Measurements from ENCODE around the gene SARS1.
"Not testable (repeated sequence)": the region's sequence is repeated elsewhere in the genome, so short reads cannot be mapped to it uniquely, and the experiment has no call there.

SARS1 gene

GRCh38 chr1:109193653-109194590 is 19.8 kb upstream of the SARS1 start:
- peak in 2 of 5 donors; percentile 31 to 55 for DNase-seq

DNA sequence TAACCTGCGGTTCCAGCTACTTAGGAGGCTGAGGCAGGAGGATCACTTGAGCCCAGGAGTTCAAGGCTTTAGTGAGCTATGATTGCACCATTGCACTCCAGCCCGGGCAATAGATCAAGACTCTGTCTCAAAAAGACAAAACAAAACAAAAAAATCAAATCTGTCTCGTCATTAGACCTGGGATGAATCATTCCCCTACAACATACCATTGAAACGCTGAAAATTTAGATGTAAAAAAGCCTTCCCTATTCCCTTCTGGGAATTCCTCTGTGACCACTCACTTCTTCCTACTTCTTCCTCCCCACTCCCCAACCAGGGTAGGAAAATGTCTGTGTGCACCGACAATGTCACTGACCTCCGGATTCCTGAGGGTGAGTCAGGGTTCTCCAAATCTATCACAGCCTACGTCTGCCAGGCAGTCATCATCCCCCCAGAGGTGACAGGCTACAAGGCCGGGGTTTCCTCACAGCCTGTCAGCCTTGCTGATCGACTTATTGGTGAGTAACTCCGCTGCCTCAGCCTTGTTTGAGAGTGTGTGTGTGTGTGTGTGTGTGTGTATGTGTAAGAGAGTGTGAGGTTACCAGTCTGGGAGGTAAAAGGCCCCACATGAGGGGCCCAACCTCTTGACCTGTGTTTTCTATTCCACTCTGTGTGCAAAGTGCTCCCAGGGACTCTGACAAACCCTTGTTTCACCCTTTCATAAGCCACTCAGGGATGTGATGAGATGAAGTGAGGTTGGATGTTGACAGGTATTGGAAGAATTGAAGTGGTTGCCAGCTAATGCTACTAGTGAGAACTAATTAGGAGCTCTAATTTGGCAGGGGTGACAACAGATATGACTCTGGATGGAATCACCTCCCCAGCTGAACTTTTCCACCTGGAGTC is 16.3 kb upstream of the SARS1 start:
- no peak for DNase-seq

DNA sequence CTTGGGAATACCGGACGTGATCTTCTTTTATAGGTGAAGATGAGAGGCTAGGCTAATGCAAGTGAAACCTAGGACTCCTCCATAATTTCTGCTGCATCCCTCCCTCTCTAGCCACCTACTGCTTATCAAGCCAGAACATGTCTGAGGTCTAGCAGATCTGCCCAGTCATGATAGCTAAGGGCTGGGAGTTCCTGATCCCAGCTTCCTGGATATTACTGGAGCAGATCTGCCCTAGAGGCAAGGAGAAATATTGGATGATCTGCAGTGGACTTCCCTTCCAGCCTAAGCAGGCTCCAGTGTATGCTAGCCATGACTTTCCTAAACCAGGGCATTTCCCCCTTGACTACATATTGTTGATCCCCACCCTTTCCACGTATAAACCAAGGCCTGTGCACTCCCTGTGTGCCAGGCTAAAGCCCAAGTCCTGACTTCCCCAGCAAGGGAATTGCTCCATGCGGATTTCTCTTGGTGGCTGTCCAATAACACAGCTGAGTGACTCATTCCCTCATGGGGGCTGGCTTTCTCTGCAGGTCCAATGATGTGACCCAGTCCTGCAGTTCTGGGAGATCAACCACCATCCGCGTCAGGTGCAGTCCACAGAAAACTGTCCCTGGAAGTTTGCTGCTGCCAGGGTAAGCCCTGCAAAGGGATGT is 15.5 kb upstream of the SARS1 start:
- no peak for DNase-seq

GRCh38 chr1:109198745-109199144 is 15.0 kb upstream of the SARS1 start:
- DNase-seq = no peak

GRCh38 chr1:109199710-109200109 is 14.0 kb upstream of the SARS1 start:
- DNase-seq = peak in 1 of 5 donors; percentile 18

GRCh38 chr1:109201123-109201703 is 12.5 kb upstream of the SARS1 start:
- DNase-seq = peak in 1 of 5 donors; percentile 29

DNA sequence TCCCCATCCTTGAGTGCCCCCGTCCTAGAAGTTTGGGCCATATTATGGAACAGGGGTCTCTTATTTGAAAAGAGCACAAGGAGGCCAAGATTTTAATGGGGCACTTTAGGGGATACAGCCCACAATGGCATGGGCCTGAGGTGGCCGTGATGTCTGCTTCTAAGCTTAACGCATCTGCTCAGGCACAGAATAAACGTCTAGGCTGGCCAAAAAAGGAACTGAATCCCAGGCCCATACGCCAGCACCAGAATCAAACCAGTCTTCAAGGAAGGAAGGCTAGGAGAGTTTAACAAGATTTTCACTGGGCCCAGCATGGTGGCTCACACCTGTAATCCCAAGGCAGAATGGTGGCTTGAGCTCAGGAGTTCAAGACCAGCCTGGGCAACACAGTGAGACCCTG is 9.2 kb upstream of the SARS1 start:
- no peak for DNase-seq

GRCh38 chr1:109206339-109206738 is 7.4 kb upstream of the SARS1 start:
- no peak for DNase-seq

GRCh38 chr1:109207467-109208103 is 6.1 kb upstream of the SARS1 start:
- no peak for DNase-seq

GRCh38 chr1:109208394-109208793 is 5.3 kb upstream of the SARS1 start:
- no peak for DNase-seq

GRCh38 chr1:109208836-109209463 is 4.8 kb upstream of the SARS1 start:
- DNase-seq = no peak

GRCh38 chr1:109210058-109210457 is 3.7 kb upstream of the SARS1 start:
- DNase-seq = no peak

DNA sequence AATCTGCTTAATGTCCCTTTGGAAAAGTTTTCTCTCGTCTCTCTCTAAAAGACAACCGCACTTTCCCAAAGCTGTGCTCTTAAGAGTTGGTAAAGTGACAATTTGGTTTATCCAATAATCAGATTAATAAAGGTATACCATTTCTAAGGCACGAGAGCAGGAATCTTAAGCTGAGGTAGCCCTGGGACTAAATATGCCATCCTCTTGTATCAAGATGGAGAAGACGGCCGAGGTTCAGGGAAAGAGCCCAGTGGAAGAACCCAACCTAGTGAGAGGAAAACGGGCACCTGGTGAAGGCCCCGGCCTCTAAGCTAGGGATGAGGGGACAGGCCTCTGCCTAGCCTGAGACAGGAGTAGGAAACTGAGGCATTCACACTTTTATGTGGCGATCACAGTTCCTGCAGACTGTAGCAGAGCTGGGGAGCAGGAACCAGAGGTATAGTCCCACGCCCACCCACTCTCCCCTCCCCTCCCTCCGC is 334 bp upstream of the SARS1 start:
- DNase-seq = no peak

DNA sequence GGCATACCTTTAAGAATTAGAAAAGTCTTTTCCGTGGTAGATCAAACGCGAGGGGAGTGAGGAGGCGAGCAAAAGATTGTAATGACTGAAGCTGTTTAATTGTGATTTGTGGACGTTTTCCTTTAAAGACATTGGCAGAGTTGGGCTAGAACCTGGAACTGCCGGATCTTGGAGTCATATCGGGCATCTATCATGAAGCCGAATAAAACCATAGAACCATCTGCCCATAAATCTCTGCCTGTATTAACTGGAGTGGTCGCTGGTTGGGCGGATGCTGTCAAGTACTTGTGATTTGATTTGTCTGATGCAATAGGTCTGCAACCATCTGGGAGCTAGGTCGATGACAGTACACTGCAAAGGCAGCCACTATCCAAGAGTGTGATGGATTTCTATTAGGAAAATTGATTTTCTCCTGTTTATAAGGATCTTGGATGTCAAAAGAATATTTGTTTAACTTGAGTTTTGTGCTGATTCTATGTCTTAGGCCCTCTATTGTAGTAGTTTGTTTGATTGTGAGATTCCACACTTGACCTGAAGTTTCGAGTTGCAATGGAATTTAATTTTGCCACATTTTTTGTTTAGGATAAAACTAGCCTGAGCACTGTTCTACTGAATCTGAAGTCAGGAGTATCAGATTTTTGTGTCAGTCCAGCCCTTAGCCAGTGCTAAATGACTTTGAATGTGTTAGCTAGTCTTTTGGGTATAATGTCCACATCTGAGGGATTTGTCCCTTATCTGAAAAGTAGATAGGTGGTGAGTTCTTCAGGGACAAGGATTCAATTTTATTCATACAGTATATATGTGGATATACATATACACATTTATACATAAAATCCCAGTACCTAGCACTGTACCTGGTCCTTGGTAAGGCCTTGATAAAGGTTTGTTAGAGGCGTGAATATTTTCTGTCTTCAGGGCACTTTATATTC is 1.2 kb downstream of the SARS1 start:
- peak in 2 of 5 donors; percentile 17 to 90 for DNase-seq

DNA sequence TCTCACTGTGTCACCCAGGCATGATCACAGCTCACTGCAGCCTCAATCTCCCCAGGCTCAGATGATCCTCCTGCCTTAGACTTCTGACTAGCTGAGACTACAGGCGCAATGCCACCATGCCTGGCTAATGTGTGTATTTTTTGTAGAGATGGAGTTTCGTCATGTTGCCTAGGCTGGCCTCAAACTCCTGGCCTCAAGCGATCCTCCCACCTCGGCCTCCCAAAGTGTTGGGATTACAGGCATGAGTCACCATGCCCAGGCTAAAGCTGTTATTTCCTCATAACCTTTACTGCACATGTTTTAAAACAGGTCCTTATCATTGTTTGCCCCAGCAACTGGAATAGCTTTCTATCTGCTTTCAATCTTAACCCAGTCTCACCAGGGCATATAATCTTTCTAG is 2.9 kb downstream of the SARS1 start:
- DNase-seq = no peak

- DNase-seq = no peak
Observed at GRCh38 chr1:109218516-109218915, 4.8 kb downstream of the SARS1 start.

DNA sequence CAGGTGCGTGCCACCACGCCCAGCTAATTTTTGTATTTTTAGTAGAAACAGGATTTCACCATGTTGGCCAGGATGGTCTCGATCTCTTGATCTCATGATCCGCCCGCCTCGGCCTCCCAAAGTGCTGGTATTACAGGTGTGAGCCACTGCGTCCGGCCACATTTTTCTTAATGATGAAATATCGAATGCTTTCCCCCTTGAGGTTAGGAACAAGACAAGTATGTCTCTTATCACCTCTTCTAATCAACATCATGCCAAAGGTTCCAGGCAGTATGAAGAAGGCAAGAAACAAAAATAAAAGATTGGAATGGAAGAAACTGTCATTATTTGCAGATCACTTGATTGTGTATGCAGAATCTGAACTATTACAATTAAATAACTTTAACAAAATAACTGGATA is 7.5 kb downstream of the SARS1 start:
- not testable (repeated sequence) for DNase-seq

- no peak for DNase-seq
Observed at GRCh38 chr1:109225308-109225707, 11.6 kb downstream of the SARS1 start.

DNA sequence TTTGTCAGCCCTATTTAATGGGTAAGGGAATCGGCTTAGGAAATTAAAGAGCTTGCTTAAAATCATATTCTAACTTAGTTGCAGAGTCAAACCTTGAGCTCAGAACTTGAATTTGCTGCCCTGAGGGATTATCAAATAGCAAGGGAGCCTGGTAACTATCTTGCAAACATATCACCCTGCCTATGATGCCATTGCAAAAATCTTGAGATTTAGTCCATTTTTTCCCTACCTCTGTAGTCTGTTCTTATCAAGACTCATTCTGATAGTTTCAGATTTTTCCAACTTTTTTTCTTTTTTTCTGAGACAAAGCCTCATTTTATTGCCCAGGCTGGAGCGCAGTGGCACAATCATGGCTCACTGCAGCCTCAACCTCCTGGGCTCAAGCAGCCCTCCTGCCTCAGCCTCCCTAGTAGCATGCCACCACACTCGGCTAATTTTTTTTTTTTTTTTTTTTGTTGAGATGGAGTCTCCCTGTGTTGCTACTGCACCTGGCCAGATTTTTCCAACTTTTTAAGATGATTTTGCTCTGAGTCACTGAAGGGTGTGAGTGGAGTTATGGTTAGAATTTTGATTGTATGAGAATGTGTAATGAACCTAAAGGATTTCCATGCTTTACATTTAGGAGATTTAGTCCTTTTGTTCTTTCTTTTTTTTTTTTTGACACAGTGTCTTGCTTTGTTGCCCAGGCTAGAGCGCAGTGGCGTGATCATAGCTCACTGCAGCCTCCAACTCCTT is 12.2 kb downstream of the SARS1 start:
- no peak for DNase-seq

DNA sequence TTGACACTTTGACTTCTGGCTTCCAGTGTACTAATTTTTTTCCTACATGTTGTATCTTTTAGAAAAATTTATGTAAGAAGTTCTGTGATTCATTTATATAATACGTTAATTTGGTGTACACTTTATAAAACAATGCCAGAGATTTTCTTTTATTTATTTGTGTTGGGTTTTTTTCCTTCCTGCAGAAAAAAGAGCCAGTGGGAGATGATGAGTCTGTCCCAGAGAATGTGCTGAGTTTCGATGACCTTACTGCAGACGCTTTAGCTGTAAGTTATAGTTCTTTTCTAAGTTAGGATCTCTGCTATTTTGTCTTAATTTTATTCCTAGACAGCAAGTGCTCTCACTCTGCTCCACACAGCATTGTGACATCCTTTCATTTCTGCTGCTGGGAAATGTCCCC is 14.4 kb downstream of the SARS1 start:
- DNase-seq = no peak
